Measurements from ENCODE around the gene IFT172.

Gene IFT172

DNA sequence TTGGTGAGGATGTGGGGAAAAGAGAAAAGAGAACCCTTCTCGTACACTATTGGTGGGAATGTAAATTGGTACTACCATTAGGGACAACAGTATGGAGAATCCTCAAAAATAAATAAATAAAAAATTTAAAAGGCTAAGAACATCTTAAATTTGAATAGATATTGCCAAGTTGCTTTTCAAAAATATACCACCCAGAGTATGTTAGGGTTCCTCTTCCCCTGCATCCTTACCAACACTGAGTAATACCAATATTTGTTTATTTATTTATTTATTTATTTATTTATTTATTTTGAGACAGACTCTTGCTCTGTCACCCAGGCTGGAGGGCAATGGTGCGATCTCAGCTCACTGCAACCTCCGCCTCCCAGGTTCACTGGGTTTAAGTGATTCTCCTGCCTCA, 66.6 kb downstream of the IFT172 start:
- DNase-seq (ENCODE audit: low read depth in 2 of 2): no peak

DNA sequence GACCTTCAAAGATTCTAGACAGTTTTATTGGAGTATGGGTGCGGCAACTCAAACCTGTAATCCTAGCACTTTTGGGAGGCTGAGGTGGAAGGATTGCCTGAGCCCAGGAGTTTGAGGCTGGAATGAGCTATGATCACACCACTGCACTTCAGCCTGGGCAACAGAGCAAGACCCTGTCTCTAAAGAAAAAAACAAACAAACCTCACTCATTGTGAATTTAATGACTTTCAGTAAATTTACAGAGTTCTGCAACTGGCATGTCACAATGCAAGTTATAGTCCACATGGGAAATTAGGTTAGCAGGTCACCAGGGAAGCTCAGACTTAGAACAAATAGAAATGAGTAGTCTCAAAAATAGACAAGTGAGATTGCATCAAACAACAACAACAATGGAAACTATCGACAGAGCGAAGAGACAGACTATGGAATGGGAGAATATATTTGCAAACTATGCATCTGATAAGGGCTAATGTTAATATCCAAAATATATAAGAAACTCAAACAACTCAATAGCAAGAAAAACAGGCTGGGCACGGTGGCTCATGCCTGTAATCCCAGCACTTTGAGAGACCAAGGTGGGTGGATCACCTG, 67.8 kb downstream of the IFT172 start:
- DNase-seq (ENCODE audit: low read depth in 2 of 2): no peak

DNA sequence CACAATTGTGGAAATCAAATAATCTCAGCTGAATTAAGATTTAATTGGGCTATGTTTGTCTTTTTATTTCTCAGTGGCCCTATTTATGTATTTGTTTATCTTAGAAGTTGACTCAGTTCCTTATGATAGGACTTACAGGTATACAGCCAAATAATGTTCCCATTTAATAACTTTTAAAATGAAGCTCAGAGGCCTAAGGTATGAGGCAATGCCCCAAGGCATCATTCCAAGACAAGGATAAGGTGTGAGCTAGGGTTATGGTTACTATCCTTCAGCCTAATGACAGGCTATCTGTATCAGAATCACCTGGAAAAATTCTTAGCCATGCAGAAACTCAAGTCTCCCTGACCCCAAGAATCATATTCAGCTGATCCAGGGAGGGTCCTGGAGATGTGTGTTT, 68.5 kb downstream of the IFT172 start:
- DNase-seq (ENCODE audit: low read depth in 2 of 2): no peak

DNA sequence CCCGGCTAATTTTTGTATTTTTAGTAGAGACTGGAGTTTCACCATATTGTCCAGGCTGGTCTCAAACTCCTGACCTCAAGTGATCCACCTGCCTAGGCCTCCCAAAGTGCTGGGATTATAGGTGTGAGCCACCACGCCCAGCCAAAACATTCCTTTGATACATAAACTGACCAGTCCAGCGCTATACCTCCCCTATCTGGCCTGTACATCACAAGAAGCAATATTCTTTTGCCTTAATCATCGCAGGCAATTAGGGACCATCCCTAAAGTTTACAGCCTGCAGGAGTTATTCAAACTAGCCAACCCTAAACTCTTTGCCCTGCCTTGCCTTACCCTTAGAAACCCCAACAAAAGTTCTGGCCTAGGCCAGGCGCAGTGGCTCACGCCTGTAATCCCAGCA, 73.4 kb downstream of the IFT172 start:
- no peak for DNase-seq (ENCODE audit: low read depth in 2 of 2)

DNA sequence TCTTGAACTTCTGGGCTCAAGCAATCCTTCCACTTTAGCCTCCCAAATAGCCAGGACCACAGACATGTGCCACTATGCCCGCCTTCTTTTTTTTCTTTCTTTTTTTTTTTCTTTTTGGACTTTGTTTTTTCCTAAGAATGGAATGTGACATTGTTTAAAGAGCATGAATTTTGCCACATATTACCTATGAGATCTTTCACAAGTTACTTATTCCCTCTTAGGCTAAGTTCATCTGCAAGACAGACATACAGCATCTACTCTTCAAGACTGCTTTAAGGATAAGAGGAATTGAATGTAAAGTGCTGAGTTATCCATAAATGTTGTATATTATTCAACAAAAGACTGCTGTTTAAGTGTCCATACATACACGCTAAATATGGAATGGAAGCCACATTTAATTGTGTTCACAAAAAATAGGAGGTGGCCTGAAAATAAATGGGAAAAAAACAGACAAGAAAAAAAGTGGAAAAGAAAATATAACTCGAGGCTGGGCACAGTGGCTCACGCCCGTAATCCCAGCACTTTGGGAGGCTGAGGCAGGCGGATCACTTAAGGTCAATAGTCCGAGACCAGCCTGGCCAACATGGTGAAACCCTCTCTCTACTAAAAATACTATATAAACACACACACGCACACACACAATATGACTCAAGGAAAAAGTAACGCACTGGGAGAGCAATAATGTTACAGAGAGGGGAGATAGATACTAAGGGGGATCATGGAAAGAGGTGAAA, 77.0 kb downstream of the IFT172 start:
- no peak for DNase-seq (ENCODE audit: low read depth in 2 of 2)

DNA sequence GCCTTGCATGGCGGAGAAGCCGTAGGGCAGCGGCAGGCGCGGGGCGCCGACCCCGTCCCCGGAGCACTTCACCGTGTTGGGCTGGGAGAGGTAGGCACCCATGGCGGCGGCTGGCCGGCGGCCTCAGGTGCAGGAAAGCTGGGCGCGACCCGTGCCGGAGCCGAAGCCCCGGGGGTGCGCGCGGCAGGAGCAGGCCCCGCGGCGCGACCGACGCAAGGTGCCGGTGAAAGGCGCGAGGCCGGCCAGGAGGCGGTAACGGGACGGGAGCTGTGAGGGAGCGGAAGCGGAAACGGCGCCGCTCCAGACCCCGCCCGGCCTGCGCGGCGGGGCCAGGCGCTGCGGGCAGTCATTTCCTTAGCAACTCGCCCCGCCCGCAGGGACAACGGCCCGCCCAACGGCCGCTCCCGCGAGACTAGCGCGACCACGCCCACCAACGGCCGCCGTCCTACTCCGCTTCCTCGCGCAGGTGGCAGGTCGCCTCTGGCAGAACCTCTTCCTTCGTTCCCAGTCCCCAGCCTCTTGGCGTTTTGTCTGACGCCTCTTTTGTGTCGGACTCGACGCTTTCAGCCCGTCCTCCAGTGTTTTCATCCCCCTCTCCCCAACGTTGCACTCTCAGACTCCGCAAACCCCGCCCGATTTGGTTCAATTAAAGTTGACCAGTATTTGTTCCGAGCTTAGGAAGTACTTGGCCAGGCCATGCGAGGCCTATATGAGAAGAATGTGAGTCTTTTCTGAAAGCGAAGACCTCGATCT, 80.0 kb downstream of the IFT172 start, which contains the start of gene PPM1G:
Gene PPM1G (minus strand): TSS at position 271 of the 753 bp plus-strand sequence. CDS start 169 bp downstream, at position 102.
- DNase-seq (ENCODE audit: low read depth in 2 of 2): peak; percentile 90 to 92

DNA sequence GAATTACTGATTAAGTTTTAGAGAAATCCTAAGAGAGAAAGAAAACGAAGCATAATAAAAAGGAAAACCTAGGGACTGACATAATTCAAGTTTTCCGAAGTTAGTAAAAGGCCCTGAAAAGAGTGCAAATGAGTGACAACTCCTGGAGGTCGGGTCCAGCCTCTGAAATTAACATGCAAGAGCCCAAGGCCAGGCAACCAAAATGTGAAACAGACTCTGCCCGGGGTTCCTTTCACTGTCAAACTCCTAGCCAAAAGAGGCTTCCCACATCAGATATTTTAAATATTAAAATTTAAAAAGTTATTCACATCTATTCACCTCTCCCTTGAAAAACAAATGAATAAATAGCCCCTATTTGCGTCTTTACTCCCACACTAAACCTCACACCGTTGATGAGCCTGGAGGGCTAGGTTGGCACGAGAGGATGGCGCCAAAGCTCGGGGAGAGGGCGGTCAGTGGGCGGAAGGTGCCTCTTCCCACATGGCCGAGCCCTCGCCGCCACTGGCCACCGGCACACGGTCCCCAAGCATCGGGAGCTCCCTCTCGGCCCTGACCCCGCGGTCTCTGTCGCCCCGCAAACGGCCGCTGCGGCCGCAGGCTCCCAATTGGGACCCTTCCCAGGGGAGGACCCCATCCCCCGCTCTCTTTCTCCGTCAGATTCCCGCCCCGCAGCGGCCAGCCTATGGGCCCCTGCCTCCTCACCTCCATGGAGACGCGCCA, 80.8 kb downstream of the IFT172 start:
- no peak for DNase-seq (ENCODE audit: low read depth in 2 of 2)

DNA sequence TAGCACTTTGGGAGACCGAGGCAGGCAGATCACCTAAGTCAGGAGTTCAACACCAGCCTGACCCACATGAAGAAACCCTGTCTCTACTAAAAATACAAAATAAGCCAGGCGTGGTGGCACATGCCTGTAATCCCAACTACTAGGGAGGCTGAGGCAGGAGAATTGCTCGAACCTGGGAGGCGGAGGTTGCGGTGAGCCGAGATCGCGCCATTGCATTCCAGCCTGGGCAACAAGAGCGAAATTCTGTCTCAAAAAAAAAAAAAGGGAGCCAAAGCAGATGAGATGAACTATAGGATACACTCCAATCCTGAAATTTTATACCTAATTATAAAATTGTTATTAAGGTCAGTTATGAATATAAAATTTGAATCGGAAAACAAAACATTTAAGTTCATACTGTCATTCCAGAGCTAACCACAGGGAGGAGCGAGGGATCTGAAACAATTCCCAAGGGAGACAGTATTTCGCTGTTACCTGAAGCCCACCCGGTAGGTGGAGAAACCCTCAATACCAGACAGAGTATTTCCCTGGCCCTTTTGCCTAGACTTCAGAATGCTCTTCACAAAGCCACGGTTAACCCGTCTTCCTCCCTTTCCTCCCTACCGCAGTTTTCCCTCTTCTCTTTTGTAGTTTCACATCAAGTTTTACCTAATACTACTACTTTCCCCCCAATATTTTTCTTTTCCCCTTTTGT, 81.6 kb downstream of the IFT172 start:
- no peak for DNase-seq (ENCODE audit: low read depth in 2 of 2)

DNA sequence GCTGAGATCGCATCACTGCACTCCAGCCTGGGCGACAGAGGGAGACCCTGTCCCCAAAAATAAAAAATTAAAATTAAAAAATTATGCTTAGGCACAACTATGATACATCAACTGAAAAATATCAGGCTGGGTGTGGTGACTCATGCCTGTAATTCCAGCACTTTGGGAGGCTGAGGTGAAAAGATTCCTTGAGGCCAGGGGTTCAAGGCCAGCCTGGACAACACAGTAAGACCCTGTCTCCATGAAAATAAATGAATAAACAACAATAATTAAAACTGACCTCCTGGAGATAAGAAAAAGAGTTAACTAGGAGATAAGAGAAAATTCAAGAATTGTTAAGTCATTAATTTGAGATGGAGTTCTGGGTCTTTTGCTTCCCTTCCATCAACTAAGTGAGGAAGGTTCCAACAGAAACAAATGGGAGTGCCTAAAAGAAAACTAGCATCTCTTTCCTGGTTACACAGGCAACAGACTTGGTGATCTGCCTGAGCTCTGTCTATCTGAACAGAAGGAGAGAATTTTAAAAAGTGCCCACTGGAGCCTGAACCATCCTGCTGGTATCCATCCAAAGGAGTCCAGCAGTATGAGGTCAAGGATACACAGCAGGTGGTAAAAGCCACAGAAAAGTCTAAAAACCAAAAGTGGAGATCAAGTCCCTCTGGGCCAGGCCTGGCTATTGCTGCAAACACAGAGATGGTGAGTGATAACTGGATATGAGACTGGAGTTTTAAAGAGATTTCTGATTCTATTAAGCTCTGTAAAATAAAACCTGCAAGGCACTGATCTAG, 89.0 kb downstream of the IFT172 start:
- DNase-seq (ENCODE audit: low read depth in 2 of 2): no peak

DNA sequence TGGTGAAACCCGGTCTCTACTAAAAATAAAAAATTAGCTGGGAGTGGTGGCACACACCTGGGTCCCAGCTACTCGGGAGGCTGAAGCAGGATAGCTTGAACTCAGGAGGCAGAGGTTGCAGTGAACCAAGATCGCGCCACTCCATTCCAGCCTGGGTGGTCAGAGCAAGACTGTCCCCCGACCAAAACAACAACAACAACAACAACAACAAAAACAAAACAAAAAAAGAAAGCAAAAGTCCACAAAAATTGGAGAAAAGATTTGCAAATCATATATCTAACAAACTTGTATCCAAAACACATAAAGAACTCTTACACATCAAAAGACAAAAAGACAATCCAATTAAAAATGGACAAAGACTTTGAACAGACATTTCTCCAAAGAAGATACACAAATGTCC, 90.6 kb downstream of the IFT172 start:
- no peak for DNase-seq (ENCODE audit: low read depth in 2 of 2)

Data from stimulated activated CD8-positive, alpha-beta memory T cell treated with anti-CD3 and anti-CD28 coated beads, Interleukin-15, amount 100 ng/mL, for 4 hours (primary cell).